ENCODE results near the gene CFAP157. TPM values are rescaled to one million over a fixed set of nuclear protein-coding genes. Genes with fewer than 3 reads are reported as not detected.

CFAP157 gene
- total RNA-seq, 1 experiment from 2014 or later = not detected

DNA sequence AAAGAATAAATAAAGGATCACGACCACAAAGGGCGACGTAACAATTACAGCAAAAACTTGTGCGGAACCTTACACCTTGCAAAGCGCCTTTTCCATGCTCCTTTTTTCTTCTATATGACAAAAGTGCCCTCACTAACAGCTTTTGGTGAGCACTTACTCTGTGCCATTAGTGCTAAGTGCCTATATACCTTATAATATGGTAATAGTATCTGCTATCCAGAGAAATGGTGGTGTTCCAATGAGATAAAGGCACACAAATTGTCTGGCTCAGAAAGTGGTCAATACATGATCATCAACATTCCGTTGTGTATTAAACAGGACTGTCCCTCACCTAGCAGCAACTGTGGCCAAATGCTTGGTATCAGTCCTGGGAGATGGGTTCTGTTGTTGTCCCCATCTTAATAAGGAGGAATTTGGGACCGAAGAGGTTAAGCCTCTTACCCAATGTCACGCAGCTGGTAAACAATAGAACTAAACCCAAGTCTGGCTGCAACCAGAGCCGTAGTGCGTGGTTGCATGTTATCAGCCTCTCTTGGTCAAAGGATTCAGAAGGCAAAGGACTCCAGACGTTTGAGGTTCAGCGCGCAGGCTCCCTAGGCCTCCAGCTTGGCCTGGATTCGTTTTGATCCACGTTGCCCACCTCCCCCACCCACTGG is 28.9 kb downstream of the CFAP157 start:
- no TSS peak for BruUV-seq (replicated peaks)
- peak overlapping the region; percentile 22 for H3K27ac Mint-ChIP-seq (ENCODE audit: low read depth, unreplicated experiment)
- no peaks in the 10 kb centered on the region for H3K4me1 Mint-ChIP-seq (ENCODE audit: insufficient read depth, unreplicated experiment)
- POLR2A ChIA-PET = interaction anchor here (0.7 to 1.9 kb wide), 16 partner anchors 10 to 202 kb away, joined by 3 to 37 read pairs (median 6); partner anchors contain the start of genes CDK9, DPM2, PTRH1 and ST6GALNAC6
- no peak for DNase-seq (ENCODE audit: unreplicated experiment)
- H3K36me3 Mint-ChIP-seq (ENCODE audit: insufficient read depth, unreplicated experiment) = peaks cover 6% of the 10 kb centered on the region
- TF ChIP-seq, protein P1, sequence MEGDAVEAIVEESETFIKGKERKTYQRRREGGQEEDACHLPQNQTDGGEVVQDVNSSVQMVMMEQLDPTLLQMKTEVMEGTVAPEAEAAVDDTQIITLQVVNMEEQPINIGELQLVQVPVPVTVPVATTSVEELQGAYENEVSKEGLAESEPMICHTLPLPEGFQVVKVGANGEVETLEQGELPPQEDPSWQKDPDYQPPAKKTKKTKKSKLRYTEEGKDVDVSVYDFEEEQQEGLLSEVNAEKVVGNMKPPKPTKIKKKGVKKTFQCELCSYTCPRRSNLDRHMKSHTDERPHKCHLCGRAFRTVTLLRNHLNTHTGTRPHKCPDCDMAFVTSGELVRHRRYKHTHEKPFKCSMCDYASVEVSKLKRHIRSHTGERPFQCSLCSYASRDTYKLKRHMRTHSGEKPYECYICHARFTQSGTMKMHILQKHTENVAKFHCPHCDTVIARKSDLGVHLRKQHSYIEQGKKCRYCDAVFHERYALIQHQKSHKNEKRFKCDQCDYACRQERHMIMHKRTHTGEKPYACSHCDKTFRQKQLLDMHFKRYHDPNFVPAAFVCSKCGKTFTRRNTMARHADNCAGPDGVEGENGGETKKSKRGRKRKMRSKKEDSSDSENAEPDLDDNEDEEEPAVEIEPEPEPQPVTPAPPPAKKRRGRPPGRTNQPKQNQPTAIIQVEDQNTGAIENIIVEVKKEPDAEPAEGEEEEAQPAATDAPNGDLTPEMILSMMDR (IDR thresholded peaks at IDR 0.05; ENCODE audit: unreplicated experiment) = no peak
- CTCF ChIA-PET = interaction anchor here (0.7 to 4.2 kb wide), 27 partner anchors 10 to 352 kb away, joined by 3 to 53 read pairs (median 5); partner anchors contain the start of genes CDK9, PTRH1 and TTC16
- H3K27me3 Mint-ChIP-seq (ENCODE audit: insufficient read depth, unreplicated experiment) = no peaks in the 10 kb centered on the region
- no peaks in the 10 kb centered on the region for H3K9me3 Mint-ChIP-seq (ENCODE audit: unreplicated experiment)
- intact Hi-C loops (cut with micrococcal nuclease) = loop anchor here (1.0 kb wide), 3 partner anchors 50 to 186 kb away; no protein-coding TSS in a partner anchor
- H3K4me3 Mint-ChIP-seq (ENCODE audit: unreplicated experiment) = peak overlapping the region; percentile 74

DNA sequence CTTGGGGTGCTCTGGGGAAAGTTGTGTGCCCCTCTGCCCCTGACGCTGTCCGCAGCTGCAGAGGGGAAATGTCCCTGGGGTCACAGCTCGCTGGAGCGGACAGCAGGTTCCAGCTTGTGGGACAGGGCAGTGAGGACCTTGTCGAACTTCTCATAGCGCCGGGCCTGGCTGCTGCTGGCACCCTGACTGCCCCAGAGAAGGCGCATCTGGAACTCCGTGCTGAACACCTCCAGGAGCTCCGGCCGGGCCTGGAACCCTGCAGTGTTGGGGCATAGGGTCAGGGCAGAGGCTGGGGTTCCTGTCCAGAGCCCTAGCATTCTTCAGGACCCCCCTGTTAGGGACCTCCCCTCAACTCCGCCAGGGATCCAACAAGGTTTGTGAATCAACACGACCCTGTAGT is 31.9 kb downstream of the CFAP157 start:
- BruUV-seq (replicated peaks) = no TSS peak
- no peaks in the 10 kb centered on the region for H3K27me3 Mint-ChIP-seq (ENCODE audit: insufficient read depth, unreplicated experiment)
- H3K27ac Mint-ChIP-seq (ENCODE audit: low read depth, unreplicated experiment) = no peak overlapping the region
- no peak for DNase-seq (ENCODE audit: unreplicated experiment)
- POLR2A ChIA-PET = interaction anchor here (3.8 kb wide), 1 partner anchor 31 kb away, joined by 50 read pairs; no protein-coding TSS in a partner anchor
- CTCF ChIA-PET = interaction anchor here (0.6 to 3.2 kb wide), 4 partner anchors 46 to 317 kb away, joined by 3 to 14 read pairs (median 8); no protein-coding TSS in a partner anchor
- intact Hi-C loops (cut with micrococcal nuclease) = no loop called here
- TF ChIP-seq, protein P1 (IDR thresholded peaks at IDR 0.05; ENCODE audit: unreplicated experiment) = no peak
- no peaks in the 10 kb centered on the region for H3K36me3 Mint-ChIP-seq (ENCODE audit: insufficient read depth, unreplicated experiment)
- no peak overlapping the region for H3K4me3 Mint-ChIP-seq (ENCODE audit: unreplicated experiment)
- no peaks in the 10 kb centered on the region for H3K4me1 Mint-ChIP-seq (ENCODE audit: insufficient read depth, unreplicated experiment)
- H3K9me3 Mint-ChIP-seq (ENCODE audit: unreplicated experiment) = no peaks in the 10 kb centered on the region

DNA sequence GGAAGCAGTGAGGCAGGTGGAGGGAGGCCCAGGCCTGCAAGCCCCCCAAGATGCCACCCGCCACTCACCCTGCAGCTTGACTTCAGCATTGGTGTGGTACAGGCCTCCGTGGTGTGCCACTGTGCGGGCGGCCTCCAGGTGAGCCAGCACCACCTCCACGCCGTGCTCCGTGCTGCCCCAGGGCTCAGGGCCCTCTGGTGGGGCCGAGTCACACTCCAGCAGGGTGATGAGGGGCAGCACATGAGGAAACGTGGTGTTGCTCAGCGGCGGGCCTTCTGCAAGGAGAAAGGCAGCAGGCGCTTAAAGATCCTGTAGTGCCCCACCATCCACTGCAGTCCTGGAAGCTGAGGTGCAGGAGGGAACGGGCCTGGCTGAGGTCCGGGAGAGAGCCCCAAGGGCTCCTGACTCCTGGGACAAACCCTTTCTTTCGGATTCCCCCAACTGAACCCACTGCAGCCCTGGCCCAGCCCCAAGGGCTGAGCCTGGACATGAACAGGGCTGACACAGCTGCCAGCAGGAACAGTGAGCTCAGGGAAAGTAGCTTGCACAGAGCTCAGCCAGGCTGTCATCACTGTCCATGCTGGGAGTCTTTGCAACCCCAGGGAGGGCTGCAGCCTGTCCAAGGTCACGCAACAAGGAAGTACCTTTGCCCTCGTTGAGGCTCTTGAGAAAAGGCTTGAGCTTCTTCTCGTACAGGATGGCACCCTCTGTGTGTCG is 33.0 kb downstream of the CFAP157 start:
- CTCF ChIA-PET = interaction anchor here (0.8 to 3.2 kb wide), 10 partner anchors 11 to 189 kb away, joined by 3 to 14 read pairs (median 4); partner anchors contain the start of gene CDK9
- no peaks in the 10 kb centered on the region for H3K27me3 Mint-ChIP-seq (ENCODE audit: insufficient read depth, unreplicated experiment)
- H3K36me3 Mint-ChIP-seq (ENCODE audit: insufficient read depth, unreplicated experiment) = no peaks in the 10 kb centered on the region
- intact Hi-C loops (cut with micrococcal nuclease) = loop anchor here (1.0 kb wide), 2 partner anchors 46 to 180 kb away; no protein-coding TSS in a partner anchor
- no TSS peak for BruUV-seq (replicated peaks)
- no peaks in the 10 kb centered on the region for H3K9me3 Mint-ChIP-seq (ENCODE audit: unreplicated experiment)
- H3K4me1 Mint-ChIP-seq (ENCODE audit: insufficient read depth, unreplicated experiment) = no peaks in the 10 kb centered on the region
- H3K4me3 Mint-ChIP-seq (ENCODE audit: unreplicated experiment) = peak overlapping the region; percentile 33
- DNase-seq (ENCODE audit: unreplicated experiment) = peak; percentile 38
- H3K27ac Mint-ChIP-seq (ENCODE audit: low read depth, unreplicated experiment) = no peak overlapping the region
- TF ChIP-seq, protein P1 (IDR thresholded peaks at IDR 0.05; ENCODE audit: unreplicated experiment) = no peak
- POLR2A ChIA-PET = interaction anchor here (0.6 to 3.8 kb wide), 22 partner anchors 12 to 181 kb away, joined by 3 to 50 read pairs (median 5); partner anchors contain the start of genes CDK9, FPGS, PTRH1 and ST6GALNAC4
